HepG2 (cell line): Measurements from ENCODE around the gene ARHGAP5. TPM values are rescaled to one million over a fixed set of nuclear protein-coding genes. Genes with fewer than 3 reads are reported as not detected.

Source experiments
- CREM ChIP-seq, 2 experiments: sonication (generic) in 1 of 2; formaldehyde crosslinking in 1 of 2; IDR thresholded peaks; 2 replicates each; pipeline versions ENCODE4 v1.4.0 to v1.6.1; 2016 to 2020; ENCODE audit warnings: antibody characterized with exemption in 1 of 2, mild to moderate bottlenecking in 1 of 2, missing genetic modification reagents in 1 of 2
- DMAP1 ChIP-seq: IDR thresholded peaks from 2 replicates; pipeline ENCODE4 v1.6.1; 2016
- ISX ChIP-seq: sonication (generic); formaldehyde crosslinking; conservative IDR thresholded peaks from 2 replicates; pipeline ENCODE4 v1.5.0; 2020; ENCODE audit warnings: missing genetic modification reagents
- KLF16 ChIP-seq, 2 experiments: sonication (generic) in 1 of 2; formaldehyde crosslinking in 1 of 2; IDR thresholded peaks; 2 replicates each; pipeline versions ENCODE4 v1.6.1 to v1.8.0; 2016 to 2023; ENCODE audit warnings: missing genetic modification reagents in 2 of 2, missing compliant biosample characterization in 1 of 2
- NAIF1 ChIP-seq: sonication (generic); formaldehyde crosslinking; IDR thresholded peaks from 2 replicates; pipeline ENCODE4 v1.5.0; 2020; ENCODE audit warnings: mild to moderate bottlenecking, missing genetic modification reagents, borderline replicate concordance
- NCOA5 ChIP-seq: sonication (generic); formaldehyde crosslinking; IDR thresholded peaks from 2 replicates; pipeline ENCODE4 v1.4.0; 2020; ENCODE audit warnings: missing genetic modification reagents
- POLR2G ChIP-seq: fragments of 200-400 bp; formaldehyde crosslinking; IDR thresholded peaks from 2 replicates; pipeline ENCODE4 v1.6.1; 2018; ENCODE audit warnings: mild to moderate bottlenecking, low read depth, low read length, moderate library complexity
- ZNF331 ChIP-seq: sonication (generic); formaldehyde crosslinking; IDR thresholded peaks from 2 replicates; pipeline ENCODE4 v1.4.0; 2020; ENCODE audit warnings: missing genetic modification reagents
- ZNF460 ChIP-seq: sonication (generic); formaldehyde crosslinking; IDR thresholded peaks from 2 replicates; pipeline ENCODE4 v1.5.1; 2020; ENCODE audit warnings: missing genetic modification reagents, mild to moderate bottlenecking, borderline replicate concordance
- ZNF572 ChIP-seq: sonication (generic); formaldehyde crosslinking; IDR thresholded peaks from 2 replicates; pipeline ENCODE4 v1.5.1; 2020; ENCODE audit warnings: mild to moderate bottlenecking, missing genetic modification reagents
- ZNF747 ChIP-seq: sonication (generic); formaldehyde crosslinking; IDR thresholded peaks from 2 replicates; pipeline ENCODE4 v1.8.1; 2023; ENCODE audit warnings: missing genetic modification reagents, mild to moderate bottlenecking, borderline replicate concordance
- ZNF879 ChIP-seq: sonication (generic); formaldehyde crosslinking; IDR thresholded peaks from 2 replicates; pipeline ENCODE4 v1.8.1; 2023; ENCODE audit warnings: missing genetic modification reagents
- ZSCAN22 ChIP-seq: sonication (generic); formaldehyde crosslinking; IDR thresholded peaks from 2 replicates; pipeline ENCODE4 v1.4.0; 2020; ENCODE audit warnings: mild to moderate bottlenecking, missing genetic modification reagents
- polyA plus RNA-seq, 8 experiments: library from polyadenylated mRNA; depleted of rRNA in 3 of 8; stranded (reverse) in 7 of 8; unstranded in 1 of 8; fragments of >200 nt; fragmentation: Illumina TruSeq in 4 of 8; extraction: Trizol in 4 of 8; gene quantifications; 2 replicates each; pipeline versions ENCODE4 v1.2.1 to v1.2.3, GENCODE V29; 2011 to 2016; ENCODE audit warnings: low read depth in 4 of 8, missing spikeins in 1 of 8, mixed read lengths in 1 of 8; ENCODE audit not compliant: insufficient read depth in 1 of 8
- total RNA-seq, 5 experiments: library from RNA; depleted of rRNA; stranded (reverse); fragments of >200 nt; fragmentation: Illumina TruSeq; extraction: Trizol; gene quantifications; 2 replicates each; pipeline ENCODE4 v1.2.3, GENCODE V29; 2016; ENCODE audit warnings: low read depth in 1 of 5
- TF ChIP-seq, protein P1 (sequence below): sonication (generic); formaldehyde crosslinking; IDR thresholded peaks from 2 replicates; pipeline ENCODE4 v1.5.0; 2020; ENCODE audit warnings: mild to moderate bottlenecking, missing genetic modification reagents, borderline replicate concordance
- TF ChIP-seq, protein P2 (sequence below): IDR thresholded peaks from 2 replicates; pipeline ENCODE4 v1.6.1; 2016; ENCODE audit warnings: low read depth, missing genetic modification reagents, missing compliant biosample characterization
- TF ChIP-seq, protein P3 (sequence below): sonication (generic); formaldehyde crosslinking; IDR thresholded peaks from 2 replicates; pipeline ENCODE4 v1.4.0; 2020; ENCODE audit warnings: low read depth, missing genetic modification reagents

The ARHGAP5 gene
- total and polyA plus RNA-seq, 2 of the 13 experiments (the other 11 are each of a cell fraction or from before 2014, with no cell fraction given): 33.7 to 144 TPM

DNA sequence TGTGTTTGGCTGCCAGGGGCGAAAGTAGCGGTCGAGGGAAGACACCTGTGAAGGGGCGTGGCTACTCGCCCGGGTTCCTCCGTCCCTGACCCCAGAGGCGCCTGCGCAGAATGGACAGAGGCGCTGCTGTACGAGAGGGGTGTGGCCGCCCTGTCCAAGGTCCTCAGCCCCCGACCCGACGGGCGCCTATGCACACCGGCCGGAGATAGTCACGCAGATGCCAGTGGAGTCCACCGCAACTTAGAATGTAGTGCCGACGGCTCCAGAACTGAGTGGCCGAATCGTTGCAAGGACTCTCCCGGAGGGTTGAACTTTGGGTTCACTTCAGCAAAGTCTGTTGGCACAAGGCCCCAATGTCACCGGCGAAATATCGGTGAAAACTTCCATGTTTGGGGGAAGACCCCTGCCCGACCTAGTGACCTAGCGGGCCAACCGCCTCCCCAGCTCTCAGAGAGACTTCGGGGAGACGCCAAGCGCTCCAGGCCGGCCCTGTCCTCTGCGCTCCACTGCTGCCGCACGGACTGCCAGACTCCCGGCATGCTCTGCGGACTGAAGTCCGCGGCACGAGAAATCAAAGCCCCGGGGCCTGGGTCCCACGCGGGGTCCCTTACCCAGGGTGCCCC, 124.2 kb downstream of the ARHGAP5 start (continued):
- TF ChIP-seq, protein P1, sequence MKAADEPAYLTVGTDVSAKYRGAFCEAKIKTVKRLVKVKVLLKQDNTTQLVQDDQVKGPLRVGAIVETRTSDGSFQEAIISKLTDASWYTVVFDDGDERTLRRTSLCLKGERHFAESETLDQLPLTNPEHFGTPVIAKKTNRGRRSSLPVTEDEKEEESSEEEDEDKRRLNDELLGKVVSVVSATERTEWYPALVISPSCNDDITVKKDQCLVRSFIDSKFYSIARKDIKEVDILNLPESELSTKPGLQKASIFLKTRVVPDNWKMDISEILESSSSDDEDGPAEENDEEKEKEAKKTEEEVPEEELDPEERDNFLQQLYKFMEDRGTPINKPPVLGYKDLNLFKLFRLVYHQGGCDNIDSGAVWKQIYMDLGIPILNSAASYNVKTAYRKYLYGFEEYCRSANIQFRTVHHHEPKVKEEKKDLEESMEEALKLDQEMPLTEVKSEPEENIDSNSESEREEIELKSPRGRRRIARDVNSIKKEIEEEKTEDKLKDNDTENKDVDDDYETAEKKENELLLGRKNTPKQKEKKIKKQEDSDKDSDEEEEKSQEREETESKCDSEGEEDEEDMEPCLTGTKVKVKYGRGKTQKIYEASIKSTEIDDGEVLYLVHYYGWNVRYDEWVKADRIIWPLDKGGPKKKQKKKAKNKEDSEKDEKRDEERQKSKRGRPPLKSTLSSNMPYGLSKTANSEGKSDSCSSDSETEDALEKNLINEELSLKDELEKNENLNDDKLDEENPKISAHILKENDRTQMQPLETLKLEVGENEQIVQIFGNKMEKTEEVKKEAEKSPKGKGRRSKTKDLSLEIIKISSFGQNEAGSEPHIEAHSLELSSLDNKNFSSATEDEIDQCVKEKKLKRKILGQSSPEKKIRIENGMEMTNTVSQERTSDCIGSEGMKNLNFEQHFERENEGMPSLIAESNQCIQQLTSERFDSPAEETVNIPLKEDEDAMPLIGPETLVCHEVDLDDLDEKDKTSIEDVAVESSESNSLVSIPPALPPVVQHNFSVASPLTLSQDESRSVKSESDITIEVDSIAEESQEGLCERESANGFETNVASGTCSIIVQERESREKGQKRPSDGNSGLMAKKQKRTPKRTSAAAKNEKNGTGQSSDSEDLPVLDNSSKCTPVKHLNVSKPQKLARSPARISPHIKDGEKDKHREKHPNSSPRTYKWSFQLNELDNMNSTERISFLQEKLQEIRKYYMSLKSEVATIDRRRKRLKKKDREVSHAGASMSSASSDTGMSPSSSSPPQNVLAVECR (CRISPR knock-in tag): peak; percentile 93
- TF ChIP-seq NCOA5 (CRISPR knock-in tag): no peak
- peak; percentile 70 for TF ChIP-seq ZNF331
- TF ChIP-seq, protein P2, sequence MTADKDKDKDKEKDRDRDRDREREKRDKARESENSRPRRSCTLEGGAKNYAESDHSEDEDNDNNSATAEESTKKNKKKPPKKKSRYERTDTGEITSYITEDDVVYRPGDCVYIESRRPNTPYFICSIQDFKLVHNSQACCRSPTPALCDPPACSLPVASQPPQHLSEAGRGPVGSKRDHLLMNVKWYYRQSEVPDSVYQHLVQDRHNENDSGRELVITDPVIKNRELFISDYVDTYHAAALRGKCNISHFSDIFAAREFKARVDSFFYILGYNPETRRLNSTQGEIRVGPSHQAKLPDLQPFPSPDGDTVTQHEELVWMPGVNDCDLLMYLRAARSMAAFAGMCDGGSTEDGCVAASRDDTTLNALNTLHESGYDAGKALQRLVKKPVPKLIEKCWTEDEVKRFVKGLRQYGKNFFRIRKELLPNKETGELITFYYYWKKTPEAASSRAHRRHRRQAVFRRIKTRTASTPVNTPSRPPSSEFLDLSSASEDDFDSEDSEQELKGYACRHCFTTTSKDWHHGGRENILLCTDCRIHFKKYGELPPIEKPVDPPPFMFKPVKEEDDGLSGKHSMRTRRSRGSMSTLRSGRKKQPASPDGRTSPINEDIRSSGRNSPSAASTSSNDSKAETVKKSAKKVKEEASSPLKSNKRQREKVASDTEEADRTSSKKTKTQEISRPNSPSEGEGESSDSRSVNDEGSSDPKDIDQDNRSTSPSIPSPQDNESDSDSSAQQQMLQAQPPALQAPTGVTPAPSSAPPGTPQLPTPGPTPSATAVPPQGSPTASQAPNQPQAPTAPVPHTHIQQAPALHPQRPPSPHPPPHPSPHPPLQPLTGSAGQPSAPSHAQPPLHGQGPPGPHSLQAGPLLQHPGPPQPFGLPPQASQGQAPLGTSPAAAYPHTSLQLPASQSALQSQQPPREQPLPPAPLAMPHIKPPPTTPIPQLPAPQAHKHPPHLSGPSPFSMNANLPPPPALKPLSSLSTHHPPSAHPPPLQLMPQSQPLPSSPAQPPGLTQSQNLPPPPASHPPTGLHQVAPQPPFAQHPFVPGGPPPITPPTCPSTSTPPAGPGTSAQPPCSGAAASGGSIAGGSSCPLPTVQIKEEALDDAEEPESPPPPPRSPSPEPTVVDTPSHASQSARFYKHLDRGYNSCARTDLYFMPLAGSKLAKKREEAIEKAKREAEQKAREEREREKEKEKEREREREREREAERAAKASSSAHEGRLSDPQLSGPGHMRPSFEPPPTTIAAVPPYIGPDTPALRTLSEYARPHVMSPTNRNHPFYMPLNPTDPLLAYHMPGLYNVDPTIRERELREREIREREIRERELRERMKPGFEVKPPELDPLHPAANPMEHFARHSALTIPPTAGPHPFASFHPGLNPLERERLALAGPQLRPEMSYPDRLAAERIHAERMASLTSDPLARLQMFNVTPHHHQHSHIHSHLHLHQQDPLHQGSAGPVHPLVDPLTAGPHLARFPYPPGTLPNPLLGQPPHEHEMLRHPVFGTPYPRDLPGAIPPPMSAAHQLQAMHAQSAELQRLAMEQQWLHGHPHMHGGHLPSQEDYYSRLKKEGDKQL: peak; percentile 12; the same call in 1 of the 2 replicates
- peak; percentile 96 for TF ChIP-seq POLR2G
- peak; percentile 99 for TF ChIP-seq DMAP1 (CRISPR knock-in tag)
- 0 out of 2 replicates have a peak, but pooled peaks have one; percentile 55 for TF ChIP-seq NAIF1 (CRISPR knock-in tag)
- peak; percentile 63; the same call in 1 of the 2 replicates for TF ChIP-seq ZSCAN22 (CRISPR knock-in tag)
- TF ChIP-seq ZNF747: peak; percentile 99
- TF ChIP-seq CREM (IDR thresholded peaks at IDR 0.05): peak; percentile 77
- peak; percentile 26; the same call in 1 of the 2 replicates for TF ChIP-seq CREM (CRISPR knock-in tag; IDR thresholded peaks at IDR 0.05)
- peak; percentile 99 for TF ChIP-seq ZNF879
- peak; percentile 56 to 82; a peak in 2 of 4 replicates for TF ChIP-seq KLF16 (CRISPR knock-in tag; IDR thresholded peaks at IDR 0.05)
- TF ChIP-seq ZNF460 (CRISPR knock-in tag): peak; percentile 33; the same call in 1 of the 2 replicates
- TF ChIP-seq ZNF572 (CRISPR knock-in tag): peak; percentile 99
- peak; percentile 28; the same call in 1 of the 2 replicates for TF ChIP-seq ISX (CRISPR knock-in tag)
- TF ChIP-seq, protein P3, sequence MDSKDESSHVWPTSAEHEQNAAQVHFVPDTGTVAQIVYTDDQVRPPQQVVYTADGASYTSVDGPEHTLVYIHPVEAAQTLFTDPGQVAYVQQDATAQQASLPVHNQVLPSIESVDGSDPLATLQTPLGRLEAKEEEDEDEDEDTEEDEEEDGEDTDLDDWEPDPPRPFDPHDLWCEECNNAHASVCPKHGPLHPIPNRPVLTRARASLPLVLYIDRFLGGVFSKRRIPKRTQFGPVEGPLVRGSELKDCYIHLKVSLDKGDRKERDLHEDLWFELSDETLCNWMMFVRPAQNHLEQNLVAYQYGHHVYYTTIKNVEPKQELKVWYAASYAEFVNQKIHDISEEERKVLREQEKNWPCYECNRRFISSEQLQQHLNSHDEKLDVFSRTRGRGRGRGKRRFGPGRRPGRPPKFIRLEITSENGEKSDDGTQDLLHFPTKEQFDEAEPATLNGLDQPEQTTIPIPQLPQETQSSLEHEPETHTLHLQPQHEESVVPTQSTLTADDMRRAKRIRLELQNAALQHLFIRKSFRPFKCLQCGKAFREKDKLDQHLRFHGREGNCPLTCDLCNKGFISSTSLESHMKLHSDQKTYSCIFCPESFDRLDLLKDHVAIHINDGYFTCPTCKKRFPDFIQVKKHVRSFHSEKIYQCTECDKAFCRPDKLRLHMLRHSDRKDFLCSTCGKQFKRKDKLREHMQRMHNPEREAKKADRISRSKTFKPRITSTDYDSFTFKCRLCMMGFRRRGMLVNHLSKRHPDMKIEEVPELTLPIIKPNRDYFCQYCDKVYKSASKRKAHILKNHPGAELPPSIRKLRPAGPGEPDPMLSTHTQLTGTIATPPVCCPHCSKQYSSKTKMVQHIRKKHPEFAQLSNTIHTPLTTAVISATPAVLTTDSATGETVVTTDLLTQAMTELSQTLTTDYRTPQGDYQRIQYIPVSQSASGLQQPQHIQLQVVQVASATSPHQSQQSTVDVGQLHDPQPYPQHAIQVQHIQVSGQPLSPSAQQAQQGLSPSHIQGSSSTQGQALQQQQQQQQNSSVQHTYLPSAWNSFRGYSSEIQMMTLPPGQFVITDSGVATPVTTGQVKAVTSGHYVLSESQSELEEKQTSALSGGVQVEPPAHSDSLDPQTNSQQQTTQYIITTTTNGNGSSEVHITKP (CRISPR knock-in tag): peak; percentile 86
